Hepatocyte (in vitro differentiated cells): ENCODE results near the gene CLCN7.

Experiments used
- EZH2 ChIP-seq: fragments of 200-600 bp; sonication (generic); IDR thresholded peaks from 2 replicates; pipeline ENCODE4 v1.6.1; 2016; ENCODE audit warnings: antibody characterized with exemption, mild to moderate bottlenecking, borderline replicate concordance
- EZH2phosphoT487 ChIP-seq: fragments of 200-600 bp; sonication (generic); IDR thresholded peaks from one replicate; pipeline ENCODE4 v1.6.1; 2018; ENCODE audit warnings: antibody characterized with exemption, mild to moderate bottlenecking, low read depth, moderate library complexity; ENCODE audit not compliant: unreplicated experiment, severe bottlenecking
- TF ChIP-seq, protein P1 (sequence below): fragments of 200-600 bp; sonication (generic); IDR thresholded peaks from 2 replicates; pipeline ENCODE4 v1.5.1; 2016; ENCODE audit warnings: antibody characterized with exemption, mild to moderate bottlenecking; ENCODE audit not compliant: poor library complexity

DNA sequence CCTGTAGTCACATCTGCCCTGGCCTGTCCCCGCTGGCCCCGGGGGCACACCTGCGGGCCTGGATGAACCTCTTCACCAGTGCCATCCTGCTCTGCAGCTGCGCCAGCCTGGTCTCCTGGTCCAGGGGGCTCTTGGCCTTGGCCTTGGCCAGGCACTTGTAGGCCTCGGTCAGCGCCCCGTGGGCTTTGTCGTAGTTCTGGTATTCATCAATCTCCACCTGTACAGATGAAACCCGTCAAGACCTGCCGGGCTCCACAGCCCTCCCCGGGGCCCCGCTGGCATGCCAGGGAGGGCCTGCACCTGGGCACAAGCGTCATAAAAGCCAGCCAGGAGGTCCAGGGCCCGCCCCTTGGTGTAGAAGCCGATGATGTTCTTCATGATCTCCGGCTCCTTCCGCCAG is 45.0 kb upstream of the CLCN7 start:
- TF ChIP-seq, protein P1, sequence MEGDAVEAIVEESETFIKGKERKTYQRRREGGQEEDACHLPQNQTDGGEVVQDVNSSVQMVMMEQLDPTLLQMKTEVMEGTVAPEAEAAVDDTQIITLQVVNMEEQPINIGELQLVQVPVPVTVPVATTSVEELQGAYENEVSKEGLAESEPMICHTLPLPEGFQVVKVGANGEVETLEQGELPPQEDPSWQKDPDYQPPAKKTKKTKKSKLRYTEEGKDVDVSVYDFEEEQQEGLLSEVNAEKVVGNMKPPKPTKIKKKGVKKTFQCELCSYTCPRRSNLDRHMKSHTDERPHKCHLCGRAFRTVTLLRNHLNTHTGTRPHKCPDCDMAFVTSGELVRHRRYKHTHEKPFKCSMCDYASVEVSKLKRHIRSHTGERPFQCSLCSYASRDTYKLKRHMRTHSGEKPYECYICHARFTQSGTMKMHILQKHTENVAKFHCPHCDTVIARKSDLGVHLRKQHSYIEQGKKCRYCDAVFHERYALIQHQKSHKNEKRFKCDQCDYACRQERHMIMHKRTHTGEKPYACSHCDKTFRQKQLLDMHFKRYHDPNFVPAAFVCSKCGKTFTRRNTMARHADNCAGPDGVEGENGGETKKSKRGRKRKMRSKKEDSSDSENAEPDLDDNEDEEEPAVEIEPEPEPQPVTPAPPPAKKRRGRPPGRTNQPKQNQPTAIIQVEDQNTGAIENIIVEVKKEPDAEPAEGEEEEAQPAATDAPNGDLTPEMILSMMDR = no peak
- TF ChIP-seq EZH2 = no peak
- no peak for TF ChIP-seq EZH2phosphoT487
